ENCODE measurements around the gene TXNL4A.

Gene TXNL4A

GRCh38 chr18:79922971-79923411 lies 65.4 kb downstream of the TXNL4A start:
- no peak for DNase-seq (ENCODE audit: extremely low spot score)
- CTCF ChIA-PET: no interaction called here
- TF ChIP-seq, protein P1, sequence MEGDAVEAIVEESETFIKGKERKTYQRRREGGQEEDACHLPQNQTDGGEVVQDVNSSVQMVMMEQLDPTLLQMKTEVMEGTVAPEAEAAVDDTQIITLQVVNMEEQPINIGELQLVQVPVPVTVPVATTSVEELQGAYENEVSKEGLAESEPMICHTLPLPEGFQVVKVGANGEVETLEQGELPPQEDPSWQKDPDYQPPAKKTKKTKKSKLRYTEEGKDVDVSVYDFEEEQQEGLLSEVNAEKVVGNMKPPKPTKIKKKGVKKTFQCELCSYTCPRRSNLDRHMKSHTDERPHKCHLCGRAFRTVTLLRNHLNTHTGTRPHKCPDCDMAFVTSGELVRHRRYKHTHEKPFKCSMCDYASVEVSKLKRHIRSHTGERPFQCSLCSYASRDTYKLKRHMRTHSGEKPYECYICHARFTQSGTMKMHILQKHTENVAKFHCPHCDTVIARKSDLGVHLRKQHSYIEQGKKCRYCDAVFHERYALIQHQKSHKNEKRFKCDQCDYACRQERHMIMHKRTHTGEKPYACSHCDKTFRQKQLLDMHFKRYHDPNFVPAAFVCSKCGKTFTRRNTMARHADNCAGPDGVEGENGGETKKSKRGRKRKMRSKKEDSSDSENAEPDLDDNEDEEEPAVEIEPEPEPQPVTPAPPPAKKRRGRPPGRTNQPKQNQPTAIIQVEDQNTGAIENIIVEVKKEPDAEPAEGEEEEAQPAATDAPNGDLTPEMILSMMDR (IDR thresholded peaks at IDR 0.05; ENCODE audit: control extremely low read depth, extremely low read depth, low read depth, missing control alignments): no peak
- POLR2A ChIA-PET: no interaction called here

DNA sequence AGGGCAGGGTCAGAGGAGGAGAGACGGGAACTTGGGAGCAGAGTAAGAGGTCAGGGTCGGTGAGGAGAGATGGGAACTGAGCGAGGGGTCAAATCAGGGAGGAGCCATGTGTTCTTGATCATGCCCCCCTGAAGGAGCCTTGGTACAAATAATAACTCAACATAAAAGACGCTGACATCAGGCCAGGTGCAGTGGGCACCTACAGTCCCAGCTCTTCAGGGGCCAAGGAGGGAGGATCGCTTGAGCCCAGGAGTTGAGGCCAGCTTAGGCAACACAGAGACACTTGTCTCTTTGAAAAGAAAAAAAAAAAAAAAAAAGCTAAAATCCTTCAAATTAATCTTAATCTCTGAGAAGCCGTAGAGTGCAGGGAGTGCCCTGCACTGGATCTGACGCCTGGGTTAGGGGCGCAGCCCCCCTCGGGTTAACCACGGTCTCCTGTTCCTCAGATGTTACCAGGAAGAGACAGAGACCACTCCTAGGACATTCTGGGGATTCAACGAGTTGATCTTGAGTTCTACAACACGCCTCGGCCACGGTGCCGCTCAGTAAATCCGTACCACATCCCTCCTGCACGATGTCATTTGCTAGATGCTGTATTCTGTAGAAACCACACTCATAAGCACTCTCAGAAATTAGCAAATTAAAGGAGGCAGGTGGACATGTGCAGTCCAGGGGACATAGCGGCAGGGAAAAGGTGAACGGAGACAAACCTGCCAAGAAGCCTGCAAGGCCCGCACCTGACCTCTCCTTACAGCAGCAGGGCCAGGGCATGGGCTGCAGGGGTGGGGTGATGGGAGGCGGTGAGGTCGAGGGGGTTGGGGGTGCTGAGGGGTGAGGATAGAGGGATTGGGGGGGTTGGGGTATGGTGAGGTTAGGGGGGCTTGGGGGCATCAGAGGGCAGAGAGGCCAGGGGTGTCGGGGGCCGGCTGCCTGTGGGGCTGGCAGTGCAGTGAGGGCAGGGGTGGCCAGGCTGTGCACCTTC lies 66.1 kb downstream of the TXNL4A start:
- TF ChIP-seq, protein P1 (IDR thresholded peaks at IDR 0.05; ENCODE audit: control extremely low read depth, extremely low read depth, low read depth, missing control alignments): no peak
- CTCF ChIA-PET: no interaction called here
- POLR2A ChIA-PET: interaction anchor here (0.6 kb wide), 1 partner anchor 98 kb away, joined by 6 read pairs; no protein-coding TSS in a partner anchor
- DNase-seq (ENCODE audit: extremely low spot score): no peak
